K562 (cell line): ENCODE measurements around the gene NPR3. TPM values are rescaled to one million over a fixed set of nuclear protein-coding genes. Genes with fewer than 3 reads are reported as not detected.

Experiments
- TCF15 ChIP-seq: fragments of 250-450 bp; sonication (Bioruptor Pico); IDR thresholded peaks from 2 replicates; pipeline ENCODE4 v1.8.0; 2022; ENCODE audit warnings: moderate library complexity, mild to moderate bottlenecking, inconsistent platforms
- polyA plus RNA-seq, 8 experiments: library from polyadenylated mRNA; depleted of rRNA in 4 of 8; stranded (reverse) in 5 of 8; unstranded in 3 of 8; fragments of >200 nt; fragmentation: Nextera tagmentation in 2 of 8; fragmentation: Illumina TruSeq in 1 of 8; extraction: Ambion mirVana in 2 of 8; extraction: Trizol in 1 of 8; gene quantifications; 2 replicates each; pipeline versions ENCODE4 v1.2.1 to v1.2.3, GENCODE V29; 2011 to 2014; ENCODE audit warnings: inconsistent platforms in 1 of 8, missing spikeins in 1 of 8
- total RNA-seq, 7 experiments: library from RNA; depleted of rRNA in 6 of 7; stranded (reverse); fragments of >200 nt in 6 of 7; fragmentation: Illumina TruSeq in 2 of 7; extraction: Trizol in 2 of 7; gene quantifications; 2 replicates each; pipeline versions ENCODE4 v1.2.1 to v1.2.3, GENCODE V29; 2011 to 2021; ENCODE audit warnings: low replicate concordance in 1 of 7
- TF ChIP-seq, protein P1 (sequence below), 2 experiments: fragments of 450-650 bp; IDR thresholded peaks; 2 replicates each; pipeline ENCODE4 v1.6.1; 2016; ENCODE audit warnings: mild to moderate bottlenecking in 2 of 2, borderline replicate concordance in 1 of 2, low read depth in 1 of 2, moderate library complexity in 1 of 2

The NPR3 gene
- total and polyA plus RNA-seq, 9 of the 15 experiments (the other 6 are each of a cell fraction or from before 2014, with no cell fraction given) = 0.01 to 0.11 (median 0.04) TPM; not detected in 2

- TF ChIP-seq, protein P1, sequence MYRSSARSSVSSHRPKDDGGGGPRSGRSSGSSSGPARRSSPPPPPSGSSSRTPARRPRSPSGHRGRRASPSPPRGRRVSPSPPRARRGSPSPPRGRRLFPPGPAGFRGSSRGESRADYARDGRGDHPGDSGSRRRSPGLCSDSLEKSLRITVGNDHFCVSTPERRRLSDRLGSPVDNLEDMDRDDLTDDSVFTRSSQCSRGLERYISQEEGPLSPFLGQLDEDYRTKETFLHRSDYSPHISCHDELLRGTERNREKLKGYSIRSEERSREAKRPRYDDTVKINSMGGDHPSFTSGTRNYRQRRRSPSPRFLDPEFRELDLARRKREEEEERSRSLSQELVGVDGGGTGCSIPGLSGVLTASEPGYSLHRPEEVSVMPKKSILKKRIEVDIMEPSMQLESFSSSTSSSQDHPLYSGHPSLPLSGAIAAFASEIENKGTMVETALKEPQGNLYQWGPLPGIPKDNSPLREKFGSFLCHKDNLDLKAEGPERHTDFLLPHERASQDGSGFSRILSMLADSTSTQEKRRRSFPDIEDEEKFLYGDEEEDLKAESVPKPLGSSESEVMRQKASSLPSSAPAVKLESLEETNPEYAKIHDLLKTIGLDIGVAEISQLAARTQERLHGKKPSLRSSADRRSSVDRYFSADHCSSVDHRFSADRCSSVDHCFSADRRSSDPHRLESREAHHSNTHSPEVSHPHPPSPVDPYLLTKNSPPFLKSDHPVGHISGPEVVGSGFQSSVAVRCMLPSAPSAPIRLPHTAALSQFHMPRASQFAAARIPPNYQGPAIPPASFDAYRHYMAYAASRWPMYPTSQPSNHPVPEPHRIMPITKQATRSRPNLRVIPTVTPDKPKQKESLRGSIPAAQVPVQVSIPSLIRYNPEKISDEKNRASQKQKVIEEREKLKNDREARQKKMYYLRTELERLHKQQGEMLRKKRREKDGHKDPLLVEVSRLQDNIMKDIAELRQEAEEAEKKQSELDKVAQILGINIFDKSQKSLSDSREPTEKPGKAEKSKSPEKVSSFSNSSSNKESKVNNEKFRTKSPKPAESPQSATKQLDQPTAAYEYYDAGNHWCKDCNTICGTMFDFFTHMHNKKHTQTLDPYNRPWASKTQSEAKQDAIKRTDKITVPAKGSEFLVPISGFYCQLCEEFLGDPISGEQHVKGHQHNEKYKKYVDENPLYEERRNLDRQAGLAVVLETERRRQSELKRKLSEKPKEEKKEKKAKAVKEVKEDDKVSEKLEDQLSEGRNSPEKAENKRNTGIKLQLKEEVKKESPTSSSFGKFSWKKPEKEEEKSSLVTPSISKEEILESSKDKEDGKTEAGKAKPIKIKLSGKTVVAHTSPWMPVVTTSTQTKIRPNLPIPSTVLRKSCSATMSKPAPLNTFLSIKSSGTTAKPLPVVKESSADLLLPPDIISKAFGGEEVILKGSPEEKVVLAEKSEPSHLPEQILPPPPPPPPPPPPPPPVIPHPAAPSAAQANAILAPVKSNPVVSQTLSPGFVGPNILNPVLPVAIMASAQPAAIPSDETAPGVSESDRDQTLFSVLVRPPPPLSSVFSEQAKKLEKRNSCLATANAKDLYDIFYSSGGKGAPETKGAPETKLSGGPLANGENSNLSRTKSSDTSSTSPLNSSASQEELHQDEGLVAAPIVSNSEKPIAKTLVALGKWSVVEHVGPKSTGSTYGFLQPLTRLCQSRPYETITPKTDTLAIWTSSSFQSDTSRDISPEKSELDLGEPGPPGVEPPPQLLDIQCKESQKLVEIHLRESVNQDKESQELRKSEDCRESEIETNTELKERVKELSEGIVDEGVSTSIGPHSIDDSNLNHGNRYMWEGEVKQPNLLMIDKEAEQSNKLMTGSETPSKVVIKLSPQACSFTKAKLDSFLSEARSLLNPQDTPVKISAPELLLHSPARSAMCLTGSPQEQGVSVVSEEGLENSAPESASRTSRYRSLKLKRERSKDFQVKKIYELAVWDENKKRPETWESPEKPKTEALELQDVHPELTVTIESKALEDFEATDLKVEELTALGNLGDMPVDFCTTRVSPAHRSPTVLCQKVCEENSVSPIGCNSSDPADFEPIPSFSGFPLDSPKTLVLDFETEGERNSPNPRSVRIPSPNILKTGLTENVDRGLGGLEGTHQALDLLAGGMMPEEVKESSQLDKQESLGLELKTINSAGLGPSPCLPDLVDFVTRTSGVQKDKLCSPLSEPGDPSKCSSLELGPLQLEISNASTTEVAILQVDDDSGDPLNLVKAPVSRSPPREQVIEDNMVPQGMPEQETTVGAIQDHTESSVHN (IDR thresholded peaks at IDR 0.05; ENCODE audit: borderline replicate concordance in 1 of 2, low read depth in 1 of 2) = no peak
- no peak for TF ChIP-seq TCF15 (CRISPR knock-in tag)
- TF ChIP-seq, all 486 proteins: peak for 0
Observed at GRCh38 chr5:32722957-32723356, 11.8 kb downstream of the NPR3 start (continued).
